Breast epithelium (tissue), 3 donors: ENCODE results near the gene ACRV1.

ENCODE experiments used
- CTCF ChIP-seq, 3 donors: fragments of 450-650 bp; IDR thresholded peaks; one replicate each; pipeline ENCODE4 v1.5.1; 2016 to 2017; ENCODE audit warnings: antibody characterized with exemption in 3 of 3, mild to moderate bottlenecking in 3 of 3, moderate library complexity in 3 of 3
- POLR2A ChIP-seq: fragments of 450-650 bp; IDR thresholded peaks from one replicate; pipeline ENCODE4 v1.6.1; 2016; ENCODE audit warnings: antibody characterized with exemption, mild to moderate bottlenecking, moderate library complexity
- POLR2AphosphoS5 ChIP-seq, 3 donors: sonication (generic); formaldehyde crosslinking; IDR thresholded peaks; one replicate each; pipeline ENCODE4 v1.6.1; 2017; ENCODE audit warnings: antibody characterized with exemption in 3 of 3

DNA sequence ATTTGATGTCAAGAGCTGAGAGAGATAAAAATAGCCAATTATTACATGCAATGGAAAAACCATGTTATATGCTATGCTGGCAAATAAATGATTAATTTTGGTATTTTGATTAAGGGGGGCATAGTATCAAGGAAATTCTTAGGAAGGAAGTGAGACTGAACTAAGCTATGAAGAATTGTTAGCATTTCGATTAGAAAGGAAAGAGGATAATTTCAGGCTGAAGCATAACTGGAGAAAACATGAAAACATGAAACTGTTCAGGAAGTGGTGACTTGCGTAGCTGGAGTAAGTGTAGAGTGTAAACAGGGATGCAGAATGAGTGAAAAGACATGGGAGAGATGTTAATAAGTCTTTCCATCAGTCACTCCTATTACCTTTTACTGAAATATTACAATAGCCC, 6.4 kb downstream of the ACRV1 start:
- TF ChIP-seq CTCF (IDR thresholded peaks at IDR 0.05) (no peak), POLR2AphosphoS5 (IDR thresholded peaks at IDR 0.05) (no peak), POLR2A (no peak)
